HepG2 (cell line): ENCODE data around the gene ZNF431. TPM values are rescaled to one million over a fixed set of nuclear protein-coding genes. Genes with fewer than 3 reads are reported as not detected.

Experiments used
- ATAC-seq: fragments of 200-7000 bp; cut with Tn5 transposase; 3 replicates; pipeline ENCODE4 v1.9.1; 2020; ENCODE audit warnings: mild to moderate bottlenecking, moderate library complexity
- BruUV-seq: library from RNA; stranded (reverse); fragments of 400-500 nt; replicated peaks from 2 replicates; lab custom pipeline; 2021; lab: Mats Ljungman, UMichigan
- CTCF ChIA-PET: fragments of 300-600 bp; formaldehyde crosslinking; extraction: SDS; loops from one replicate; lab custom pipeline; 2021; ENCODE audit warnings: low total read pairs, inconsistent platforms, low intra/inter-chr PET ratio; lab: Yijun Ruan, JAX
- POLR2A ChIA-PET: fragments of 350-600 bp; sonication (Branson Sonifier 250); formaldehyde crosslinking; loops from one replicate; lab custom pipeline; 2020; ENCODE audit warnings: antibody characterized with exemption, inconsistent platforms; lab: Yijun Ruan, JAX
- DNase-seq: peaks from one replicate; pipeline ENCODE4 v3.0.0-alpha.2; 2015; ENCODE audit warnings: low spot score
- FAIRE-seq: peaks from 3 replicates; lab custom pipeline; 2011; peaks lifted over from hg19 to GRCh38; lab: Jason Lieb, UNC
- H2AFZ ChIP-seq: one replicate; pipeline ENCODE4 v1.6.1; 2011; ENCODE audit warnings: low read length, inconsistent platforms
- H3K27ac ChIP-seq: fragments of 300-600 bp; 3 replicates; pipeline ENCODE4 v1.8.0; 2011; ENCODE audit warnings: mixed run types, mild to moderate bottlenecking, mixed read lengths, low read length, inconsistent platforms; ENCODE audit not compliant: insufficient read depth; ENCODE audit errors: extremely low read length
- H3K27me3 ChIP-seq, 2 experiments: fragments of 200-600 bp in 1 of 2; 2 replicates in 1 of 2; 3 replicates in 1 of 2; pipeline versions ENCODE4 v1.6.0 to v1.8.0; 2011; ENCODE audit warnings: low read length in 2 of 2, mild to moderate bottlenecking in 2 of 2, moderate library complexity in 2 of 2, inconsistent platforms in 1 of 2; ENCODE audit not compliant: insufficient read depth in 2 of 2, control insufficient read depth in 1 of 2
- H3K36me3 ChIP-seq, 2 experiments: fragments of 200-600 bp in 1 of 2; replicated peaks in 1 of 2; 2 replicates in 1 of 2; 3 replicates in 1 of 2; pipeline versions ENCODE4 v1.5.1 to v1.8.0; 2011; ENCODE audit warnings: low read length in 2 of 2, inconsistent platforms in 1 of 2; ENCODE audit not compliant: insufficient read depth in 2 of 2, control insufficient read depth in 1 of 2
- H3K4me1 ChIP-seq: 2 replicates; pipeline ENCODE4 v1.5.1; 2012; ENCODE audit warnings: low read length, inconsistent platforms; ENCODE audit not compliant: insufficient read depth
- H3K4me2 ChIP-seq: 2 replicates; pipeline ENCODE4 v1.6.0; 2011; ENCODE audit warnings: low read depth, low read length, inconsistent platforms
- H3K4me3 ChIP-seq, 3 experiments: fragments of 200-600 bp in 1 of 3; sonication (generic), shearing (Covaris generic) in 1 of 3; replicated peaks in 1 of 3; 2 replicates each; pipeline ENCODE4 v1.5.1; 2011 to 2016; ENCODE audit warnings: low read length in 3 of 3, inconsistent platforms in 2 of 3, low read depth in 2 of 3, mild to moderate bottlenecking in 2 of 3, control low read depth in 1 of 3, mixed read lengths in 1 of 3; ENCODE audit not compliant: insufficient read depth in 1 of 3
- H3K79me2 ChIP-seq: one replicate; pipeline ENCODE4 v1.6.1; 2011; ENCODE audit warnings: low read length, inconsistent platforms; ENCODE audit not compliant: insufficient read depth
- H3K9ac ChIP-seq: 2 replicates; pipeline ENCODE4 v1.6.0; 2011; ENCODE audit warnings: mild to moderate bottlenecking, low read depth, low read length, inconsistent platforms; ENCODE audit not compliant: insufficient read depth
- H3K9me3 ChIP-seq: 2 replicates; pipeline ENCODE4 v1.5.1; 2012; ENCODE audit warnings: mild to moderate bottlenecking, low read length
- H4K20me1 ChIP-seq: 2 replicates; pipeline ENCODE4 v1.6.0; 2011; ENCODE audit warnings: inconsistent platforms, mild to moderate bottlenecking, low read length, moderate library complexity; ENCODE audit not compliant: insufficient read depth
- NFATC3 ChIP-seq: sonication (generic); formaldehyde crosslinking; IDR thresholded peaks from 2 replicates; pipeline ENCODE4 v1.5.1; 2020; ENCODE audit warnings: mild to moderate bottlenecking, missing genetic modification reagents
- TBX3 ChIP-seq: fragments of 450-650 bp; IDR thresholded peaks from 2 replicates; pipeline ENCODE4 v1.6.1; 2017; ENCODE audit warnings: antibody characterized with exemption, mild to moderate bottlenecking, inconsistent platforms, borderline replicate concordance
- ZBTB21 ChIP-seq: sonication (generic); formaldehyde crosslinking; IDR thresholded peaks from 2 replicates; pipeline ENCODE4 v1.4.0; 2020; ENCODE audit warnings: missing genetic modification reagents
- ZKSCAN1 ChIP-seq: fragments of 150-350 bp; IDR thresholded peaks from 2 replicates; pipeline ENCODE4 v1.6.1; 2014; ENCODE audit warnings: low read length
- ZMYM3 ChIP-seq: sonication (generic); formaldehyde crosslinking; IDR thresholded peaks from 2 replicates; pipeline ENCODE4 v1.5.1; 2020; ENCODE audit warnings: mild to moderate bottlenecking, missing genetic modification reagents
- ZNF343 ChIP-seq: sonication (generic); formaldehyde crosslinking; IDR thresholded peaks from 2 replicates; pipeline ENCODE4 v1.4.0; 2020; ENCODE audit warnings: mild to moderate bottlenecking, missing genetic modification reagents
- ZNF547 ChIP-seq: sonication (generic); formaldehyde crosslinking; IDR thresholded peaks from 2 replicates; pipeline ENCODE4 v1.5.1; 2020; ENCODE audit warnings: mild to moderate bottlenecking, missing genetic modification reagents
- ZSCAN22 ChIP-seq: sonication (generic); formaldehyde crosslinking; IDR thresholded peaks from 2 replicates; pipeline ENCODE4 v1.4.0; 2020; ENCODE audit warnings: mild to moderate bottlenecking, missing genetic modification reagents
- WGBS: methylation state at CpG from one replicate; pipeline ENCODE4 v1.1.6; 2017; ENCODE audit warnings: low lambda C conversion rate; 5-methylcytosine and 5-hydroxymethylcytosine counted together
- in situ Hi-C: cut with HindIII; loops from 2 replicates; pipeline ENCODE4 v1.10.0; 2017; ENCODE audit warnings: low pct_unique_long_range_greater_than_20kb; ENCODE audit not compliant: extremely low pct_ligation_motif_present
- intact Hi-C: fragments of 100-400 bp; cut with micrococcal nuclease; formaldehyde crosslinking; loops from one replicate; pipeline ENCODE4 v1.10.0; 2022; ENCODE audit not compliant: unreplicated experiment
- polyA plus RNA-seq, 8 experiments: library from polyadenylated mRNA; depleted of rRNA in 3 of 8; stranded (reverse) in 7 of 8; unstranded in 1 of 8; fragments of >200 nt; fragmentation: Illumina TruSeq in 4 of 8; extraction: Trizol in 4 of 8; gene quantifications; 2 replicates each; pipeline versions ENCODE4 v1.2.1 to v1.2.3, GENCODE V29; 2011 to 2016; ENCODE audit warnings: low read depth in 4 of 8, missing spikeins in 1 of 8, mixed read lengths in 1 of 8; ENCODE audit not compliant: insufficient read depth in 1 of 8
- total RNA-seq, 5 experiments: library from RNA; depleted of rRNA; stranded (reverse); fragments of >200 nt; fragmentation: Illumina TruSeq; extraction: Trizol; gene quantifications; 2 replicates each; pipeline ENCODE4 v1.2.3, GENCODE V29; 2016; ENCODE audit warnings: low read depth in 1 of 5
- TF ChIP-seq, protein P1 (sequence below): sonication (generic); formaldehyde crosslinking; IDR thresholded peaks from 2 replicates; pipeline ENCODE4 v1.4.0; 2020; ENCODE audit warnings: missing genetic modification reagents
- TF ChIP-seq, protein P2 (sequence below): sonication (generic); formaldehyde crosslinking; IDR thresholded peaks from 2 replicates; pipeline ENCODE4 v1.5.1; 2020; ENCODE audit warnings: missing genetic modification reagents, mild to moderate bottlenecking, borderline replicate concordance
- TF ChIP-seq, protein P3 (sequence below): IDR thresholded peaks from 2 replicates; pipeline ENCODE4 v1.6.1; 2016

Gene ZNF431
- total and polyA plus RNA-seq, 2 of the 13 experiments (the other 11 are each of a cell fraction or from before 2014, with no cell fraction given): 4.4 to 11.8 TPM

DNA sequence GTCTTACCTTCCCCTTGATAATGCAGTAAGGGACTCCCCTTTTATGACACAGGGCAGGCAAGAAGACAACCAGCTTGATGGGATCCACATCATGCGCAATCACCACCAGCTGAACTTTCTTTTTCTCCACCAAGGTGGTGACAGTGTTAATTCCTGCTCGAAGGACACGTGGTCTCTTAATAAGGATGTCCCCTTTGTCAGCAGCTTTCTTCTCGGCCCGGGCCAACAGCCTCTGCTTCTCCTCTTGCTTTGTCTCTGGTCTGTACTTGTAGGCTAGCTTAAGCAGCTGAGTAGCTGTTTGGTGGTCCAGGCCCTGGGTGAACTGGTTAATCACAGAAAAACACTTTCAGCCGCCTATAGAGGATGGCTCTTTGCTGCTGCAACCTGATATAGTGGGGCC is 8.0 kb downstream of the ZNF431 start:
- no peak overlapping the region for H3K27ac ChIP-seq
- H3K4me2 ChIP-seq: no peak overlapping the region
- H3K9ac ChIP-seq: no peak overlapping the region
- H3K79me2 ChIP-seq: no peaks in the 10 kb centered on the region
- H3K4me3 ChIP-seq: no peak overlapping the region
- no TSS peak for BruUV-seq
- ATAC-seq: no peak
- H3K27me3 ChIP-seq: no peaks in the 10 kb centered on the region
- POLR2A ChIA-PET: no interaction called here
- no peaks in the 10 kb centered on the region for H4K20me1 ChIP-seq
- H3K36me3 ChIP-seq: peaks cover 4 to 49% of the 10 kb centered on the region in 2 experiments; a peak in 4 of 5 replicates
- no peak for DNase-seq
- no peak for FAIRE-seq
- 100% methylated on average over 6 of the region's 6 CpGs for WGBS
- in situ Hi-C loops (no loop called here), intact Hi-C loops (no loop called here)
- CTCF ChIA-PET: no interaction called here
- H2AFZ ChIP-seq: no peak overlapping the region
- TF ChIP-seq ZNF547 (CRISPR knock-in tag) (no peak), TBX3 (no peak), ZBTB21 (CRISPR knock-in tag) (no peak), ZMYM3 (CRISPR knock-in tag) (no peak), ZSCAN22 (CRISPR knock-in tag) (no peak), NFATC3 (no peak), ZKSCAN1 (no peak), ZNF343 (no peak)
- TF ChIP-seq, protein P1, sequence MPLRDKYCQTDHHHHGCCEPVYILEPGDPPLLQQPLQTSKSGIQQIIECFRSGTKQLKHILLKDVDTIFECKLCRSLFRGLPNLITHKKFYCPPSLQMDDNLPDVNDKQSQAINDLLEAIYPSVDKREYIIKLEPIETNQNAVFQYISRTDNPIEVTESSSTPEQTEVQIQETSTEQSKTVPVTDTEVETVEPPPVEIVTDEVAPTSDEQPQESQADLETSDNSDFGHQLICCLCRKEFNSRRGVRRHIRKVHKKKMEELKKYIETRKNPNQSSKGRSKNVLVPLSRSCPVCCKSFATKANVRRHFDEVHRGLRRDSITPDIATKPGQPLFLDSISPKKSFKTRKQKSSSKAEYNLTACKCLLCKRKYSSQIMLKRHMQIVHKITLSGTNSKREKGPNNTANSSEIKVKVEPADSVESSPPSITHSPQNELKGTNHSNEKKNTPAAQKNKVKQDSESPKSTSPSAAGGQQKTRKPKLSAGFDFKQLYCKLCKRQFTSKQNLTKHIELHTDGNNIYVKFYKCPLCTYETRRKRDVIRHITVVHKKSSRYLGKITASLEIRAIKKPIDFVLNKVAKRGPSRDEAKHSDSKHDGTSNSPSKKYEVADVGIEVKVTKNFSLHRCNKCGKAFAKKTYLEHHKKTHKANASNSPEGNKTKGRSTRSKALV: no peak
- TF ChIP-seq, protein P2, sequence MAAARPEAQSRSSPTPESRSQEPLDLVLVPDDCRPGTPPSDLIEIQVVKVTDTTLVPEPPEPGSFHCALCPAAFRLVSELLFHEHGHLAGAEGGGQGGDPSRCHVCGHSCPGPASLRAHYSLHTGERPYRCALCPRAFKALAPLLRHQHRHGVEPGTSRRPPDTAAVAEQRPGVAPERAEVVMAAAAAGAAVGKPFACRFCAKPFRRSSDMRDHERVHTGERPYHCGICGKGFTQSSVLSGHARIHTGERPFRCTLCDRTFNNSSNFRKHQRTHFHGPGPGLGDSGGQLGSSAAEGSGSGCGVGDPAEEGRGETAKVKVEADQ (CRISPR knock-in tag): no peak
- TF ChIP-seq, protein P3, sequence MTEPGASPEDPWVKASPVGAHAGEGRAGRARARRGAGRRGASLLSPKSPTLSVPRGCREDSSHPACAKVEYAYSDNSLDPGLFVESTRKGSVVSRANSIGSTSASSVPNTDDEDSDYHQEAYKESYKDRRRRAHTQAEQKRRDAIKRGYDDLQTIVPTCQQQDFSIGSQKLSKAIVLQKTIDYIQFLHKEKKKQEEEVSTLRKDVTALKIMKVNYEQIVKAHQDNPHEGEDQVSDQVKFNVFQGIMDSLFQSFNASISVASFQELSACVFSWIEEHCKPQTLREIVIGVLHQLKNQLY (CRISPR knock-in tag): no peak
- TF ChIP-seq, all 625 proteins: peak for 0
- Histone ChIP-seq H3K9me3 (no peaks in the 10 kb centered on the region), H3K4me1 (no peaks in the 10 kb centered on the region)
